IPS-20b (cell line): Measurements from ENCODE around the gene RADIL.

ENCODE experiments used
- H3K27ac ChIP-seq: one replicate; pipeline ENCODE4 v1.5.1; 2013; ENCODE audit warnings: low read length
- H3K27me3 ChIP-seq: 2 replicates; pipeline ENCODE4 v1.6.1; 2013; ENCODE audit warnings: mild to moderate bottlenecking, low read length, inconsistent platforms; ENCODE audit not compliant: insufficient read depth
- H3K36me3 ChIP-seq: 2 replicates; pipeline ENCODE4 v1.6.1; 2013; ENCODE audit warnings: low read depth, mild to moderate bottlenecking, inconsistent platforms, low read length, moderate library complexity; ENCODE audit not compliant: insufficient read depth
- H3K4me1 ChIP-seq: 2 replicates; pipeline ENCODE4 v1.6.1; 2013; ENCODE audit warnings: mild to moderate bottlenecking, control low read depth, inconsistent platforms, low read length, moderate library complexity; ENCODE audit not compliant: insufficient read depth
- H3K4me3 ChIP-seq: 2 replicates; pipeline ENCODE4 v1.5.1; 2013; ENCODE audit warnings: mild to moderate bottlenecking, low read length, inconsistent platforms
- H3K9ac ChIP-seq: 2 replicates; pipeline ENCODE4 v1.6.1; 2013; ENCODE audit warnings: low read depth, mild to moderate bottlenecking, inconsistent platforms, low read length, moderate library complexity
- H3K9me3 ChIP-seq: 2 replicates; pipeline ENCODE4 v1.6.1; 2013; ENCODE audit warnings: mild to moderate bottlenecking, low read depth, low read length, inconsistent platforms; ENCODE audit not compliant: insufficient read depth

The RADIL gene

GRCh38 chr7:4783762-4784351, 99.7 kb downstream of the RADIL start:
- Histone ChIP-seq H3K27me3 (no peaks in the 10 kb centered on the region), H3K9ac (no peak overlapping the region), H3K4me1 (no peaks in the 10 kb centered on the region), H3K27ac (no peak overlapping the region), H3K9me3 (no peaks in the 10 kb centered on the region), H3K4me3 (no peak overlapping the region), H3K36me3 (peaks cover 12% of the 10 kb centered on the region)

DNA sequence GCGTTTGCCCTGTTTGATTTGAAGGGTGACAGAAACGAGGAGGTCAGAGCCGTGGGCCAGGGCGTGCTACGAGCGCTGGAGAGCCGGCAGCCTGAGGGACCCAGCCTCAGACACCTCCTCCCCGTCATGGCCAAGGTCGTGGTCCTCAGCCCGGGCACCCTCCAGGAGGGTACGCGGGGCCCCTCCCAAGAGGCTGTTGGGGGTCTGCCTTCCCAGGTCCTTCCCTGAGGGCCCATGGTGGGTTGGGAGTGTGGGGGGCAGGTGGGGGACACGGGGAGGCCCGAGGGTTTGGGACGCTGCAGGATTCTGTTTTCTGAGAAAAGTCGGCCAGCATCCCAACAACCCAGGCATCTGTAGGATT, 100.2 kb downstream of the RADIL start:
- H3K9me3 ChIP-seq = no peaks in the 10 kb centered on the region
- H3K36me3 ChIP-seq = peaks cover 12% of the 10 kb centered on the region
- H3K4me1 ChIP-seq = no peaks in the 10 kb centered on the region
- no peaks in the 10 kb centered on the region for H3K27me3 ChIP-seq
- no peak overlapping the region for H3K4me3 ChIP-seq
- H3K9ac ChIP-seq = no peak overlapping the region
- H3K27ac ChIP-seq = no peak overlapping the region

DNA sequence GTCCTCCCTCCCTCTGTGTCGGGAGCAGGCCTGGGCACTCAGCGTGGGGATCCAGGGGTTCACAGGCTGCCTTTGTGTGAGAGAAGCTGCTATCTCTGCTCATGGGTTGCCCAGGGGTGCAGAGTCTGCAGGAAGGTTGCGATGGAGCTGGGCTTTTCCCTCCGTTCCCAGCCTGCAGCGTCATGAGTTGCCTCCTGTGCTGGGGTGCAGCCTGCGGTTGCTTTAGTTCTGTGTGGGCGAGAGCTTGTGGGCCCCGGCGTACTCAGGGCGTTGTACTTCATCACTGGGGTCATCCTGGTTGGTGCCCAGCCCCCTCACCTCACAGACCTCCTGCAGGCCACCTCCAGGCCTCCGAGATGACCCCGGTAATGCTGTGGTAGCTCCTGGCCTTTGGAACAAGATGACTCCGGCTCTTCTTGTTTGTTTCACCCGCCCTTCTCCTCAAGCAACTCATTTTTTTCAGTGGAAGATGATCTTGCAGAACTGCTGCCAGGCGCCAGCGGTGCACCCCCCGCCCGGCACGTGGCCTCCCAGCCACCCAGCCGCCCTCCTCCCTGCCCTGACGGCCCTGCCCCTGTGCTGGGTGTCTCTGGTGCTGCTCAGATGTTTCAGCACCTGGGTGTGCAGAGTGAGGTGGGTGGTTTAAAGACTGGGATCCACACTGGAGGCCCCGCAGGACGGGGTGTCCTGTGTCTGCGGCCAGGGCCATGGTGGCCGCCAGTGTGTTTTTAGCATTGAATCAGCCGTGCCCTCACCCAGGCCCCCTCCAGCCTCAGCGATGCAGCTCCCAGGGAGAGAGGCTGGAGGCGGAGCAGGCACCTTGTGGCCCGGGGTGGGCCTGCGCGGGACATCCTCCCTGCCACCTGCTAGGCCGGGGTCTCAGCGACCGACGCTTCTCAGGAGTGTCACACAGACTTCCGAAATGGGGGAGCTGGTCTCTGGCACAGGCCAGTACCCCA, 100.9 kb downstream of the RADIL start:
- Histone ChIP-seq H3K9ac (no peak overlapping the region), H3K9me3 (no peaks in the 10 kb centered on the region), H3K4me1 (no peaks in the 10 kb centered on the region), H3K27me3 (no peaks in the 10 kb centered on the region), H3K4me3 (no peak overlapping the region), H3K27ac (no peak overlapping the region), H3K36me3 (peaks cover 12% of the 10 kb centered on the region)

DNA sequence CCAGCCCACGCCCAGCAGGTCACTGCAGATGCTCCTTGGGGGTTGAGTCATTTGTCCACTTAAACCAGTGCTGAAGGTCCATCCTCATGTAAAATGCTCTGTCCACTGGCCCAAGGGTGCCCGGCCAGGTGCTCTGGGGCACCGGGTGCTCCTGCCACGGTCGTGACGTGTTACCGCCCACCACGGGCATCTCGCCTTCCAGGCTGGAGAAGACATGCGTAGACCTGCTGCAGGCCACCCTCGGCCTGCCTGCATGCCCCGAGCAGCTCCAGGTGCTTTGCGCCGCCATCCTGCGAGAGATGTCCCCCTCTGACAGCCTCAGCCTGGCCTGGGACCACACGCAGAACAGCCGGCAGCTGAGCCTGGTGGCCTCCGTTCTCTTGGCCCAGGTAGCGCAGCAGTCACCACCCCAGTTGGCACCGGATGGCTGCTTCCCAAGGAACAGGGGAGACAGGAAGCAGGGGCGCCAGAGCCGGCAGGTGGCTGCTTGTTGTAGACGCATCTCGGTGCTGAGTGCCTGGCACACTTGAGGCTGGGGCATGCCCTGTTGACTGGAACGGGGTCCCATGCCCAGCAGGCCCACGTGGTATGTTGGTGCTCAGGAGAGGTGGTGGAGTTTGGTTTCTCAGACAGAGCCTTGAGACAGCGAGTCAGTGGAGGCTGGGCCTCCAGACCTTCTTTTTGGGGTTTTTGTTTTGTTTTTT, 102.0 kb downstream of the RADIL start:
- no peaks in the 10 kb centered on the region for H3K27me3 ChIP-seq
- H3K9me3 ChIP-seq = no peaks in the 10 kb centered on the region
- no peak overlapping the region for H3K27ac ChIP-seq
- no peak overlapping the region for H3K4me3 ChIP-seq
- H3K36me3 ChIP-seq = peaks cover 12% of the 10 kb centered on the region
- H3K4me1 ChIP-seq = no peaks in the 10 kb centered on the region
- no peak overlapping the region for H3K9ac ChIP-seq

DNA sequence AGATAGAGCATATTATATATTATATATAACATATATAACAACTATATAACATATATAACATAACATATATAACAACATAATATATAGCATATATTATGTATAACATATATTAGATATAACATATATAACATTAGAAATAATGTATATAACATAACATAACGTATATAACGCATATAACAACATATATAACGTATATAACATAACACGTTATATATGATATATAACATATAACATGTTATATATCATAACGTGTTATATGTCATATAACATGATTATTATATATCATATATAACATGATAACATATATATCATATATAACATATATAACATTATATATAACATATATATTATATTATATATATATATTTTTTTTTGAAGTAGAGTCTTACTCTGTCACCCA, 104.4 kb downstream of the RADIL start:
- Histone ChIP-seq H3K27ac (no peak overlapping the region), H3K4me1 (no peaks in the 10 kb centered on the region), H3K9me3 (no peaks in the 10 kb centered on the region), H3K27me3 (no peaks in the 10 kb centered on the region), H3K4me3 (no peak overlapping the region), H3K36me3 (peaks cover 12% of the 10 kb centered on the region), H3K9ac (no peak overlapping the region)

- no peaks in the 10 kb centered on the region for H3K9me3 ChIP-seq
- H3K9ac ChIP-seq = peak overlapping the region; percentile 86
- no peaks in the 10 kb centered on the region for H3K36me3 ChIP-seq
- H3K27ac ChIP-seq = no peak overlapping the region
- no peaks in the 10 kb centered on the region for H3K4me1 ChIP-seq
- no peaks in the 10 kb centered on the region for H3K27me3 ChIP-seq
- H3K4me3 ChIP-seq = peak overlapping the region; percentile 83
Observed at GRCh38 chr7:4775848-4776623, 107.5 kb downstream of the RADIL start.

DNA sequence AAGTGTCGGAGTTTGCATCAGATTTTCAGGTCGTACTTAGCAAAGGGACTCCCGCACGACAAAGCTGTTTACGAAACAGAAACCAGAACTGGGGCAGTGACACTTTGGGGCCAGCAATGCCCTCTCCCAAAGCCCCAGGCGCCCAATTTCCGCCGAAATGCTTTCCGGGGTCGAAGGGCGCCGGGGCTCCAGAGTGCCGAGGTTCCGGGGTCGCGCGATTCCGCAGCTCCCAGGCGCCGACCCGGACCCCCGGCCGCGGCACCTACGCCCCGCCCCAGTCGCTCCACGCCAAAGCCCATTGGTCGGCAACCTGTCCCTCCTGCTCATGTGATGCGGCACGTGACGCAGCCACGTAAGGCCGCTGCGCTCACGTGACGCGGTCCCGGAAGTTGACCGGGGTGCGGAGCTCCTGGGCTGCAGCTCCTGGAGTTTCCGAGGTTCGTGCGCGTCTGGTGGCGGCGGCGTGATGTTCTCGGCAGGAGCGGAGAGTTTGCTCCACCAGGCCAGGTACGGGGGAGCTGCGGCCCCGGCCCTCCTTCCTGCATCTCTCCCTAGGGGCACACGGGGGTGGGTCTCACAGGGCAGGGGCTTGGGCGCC, 108.2 kb downstream of the RADIL start, which contains the start of gene AP5Z1:
Gene AP5Z1, plus strand, starts transcription at position 374 of the 598 bp plus-strand sequence. Its CDS starts 93 bp downstream, at position 467.
- Histone ChIP-seq H3K27ac (peak within 1 kb of the TSS; percentile 79), H3K4me3 (peak within 1 kb of the TSS; percentile 83), H3K4me1 (no peaks in the 10 kb centered on the region), H3K36me3 (no peaks in the 10 kb centered on the region), H3K27me3 (no peaks in the 10 kb centered on the region), H3K9me3 (no peaks in the 10 kb centered on the region), H3K9ac (peak within 1 kb of the TSS; percentile 86)

DNA sequence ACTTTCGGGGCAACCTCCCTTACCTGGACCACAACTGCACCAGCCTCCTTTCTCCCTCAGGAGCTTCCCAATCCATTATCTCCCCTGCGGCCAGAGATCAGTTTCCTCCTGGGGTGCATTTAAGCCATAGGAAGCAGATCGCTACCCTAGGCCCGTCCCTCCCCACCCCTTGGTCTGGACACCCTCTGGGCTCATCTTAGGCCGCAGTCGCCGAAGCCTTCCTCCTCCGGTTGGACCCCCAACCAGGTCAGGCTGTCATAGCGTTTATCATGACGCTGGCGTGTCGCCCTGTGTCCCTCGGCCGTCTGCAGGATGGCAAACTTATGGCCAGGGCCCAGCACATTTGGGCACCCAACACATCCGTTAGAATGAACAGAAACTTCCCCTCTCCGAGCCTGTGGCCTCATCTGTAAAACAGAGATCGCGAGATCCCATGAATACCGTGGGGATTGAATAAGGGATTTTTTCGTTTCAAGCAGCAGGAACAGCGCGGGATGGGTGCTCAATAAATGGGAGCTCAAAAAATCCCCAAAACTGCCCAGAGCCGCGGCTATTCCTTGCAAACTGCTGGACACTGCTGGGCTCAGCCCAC, 108.8 kb downstream of the RADIL start:
- no peaks in the 10 kb centered on the region for H3K9me3 ChIP-seq
- H3K9ac ChIP-seq = peak overlapping the region; percentile 86
- no peaks in the 10 kb centered on the region for H3K4me1 ChIP-seq
- peak overlapping the region; percentile 83 for H3K4me3 ChIP-seq
- H3K27ac ChIP-seq = peak overlapping the region; percentile 79
- H3K36me3 ChIP-seq = no peaks in the 10 kb centered on the region
- no peaks in the 10 kb centered on the region for H3K27me3 ChIP-seq

DNA sequence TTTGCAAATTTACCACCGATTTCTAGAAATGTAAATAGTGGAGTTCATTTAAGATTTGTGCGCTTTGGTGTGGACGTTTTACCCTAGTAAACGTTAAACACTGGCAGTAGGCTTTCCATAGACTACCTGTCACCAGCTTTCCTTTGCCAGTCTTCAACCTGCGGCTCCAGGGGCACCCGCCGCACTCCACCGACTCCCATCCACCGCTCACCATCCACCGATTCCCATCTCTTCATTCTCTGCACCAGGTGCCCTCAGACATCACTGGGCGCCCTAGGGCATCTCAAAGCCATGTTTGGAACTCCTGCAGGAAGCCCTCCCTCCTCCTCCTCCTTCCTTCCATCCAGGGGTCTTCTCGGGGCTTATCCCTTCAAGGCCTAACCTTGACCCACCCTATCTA, 109.5 kb downstream of the RADIL start:
- no peaks in the 10 kb centered on the region for H3K27me3 ChIP-seq
- 0 out of 2 replicates have a peak overlapping the region, but pooled peaks have one; percentile 83 for H3K4me3 ChIP-seq
- H3K4me1 ChIP-seq = no peaks in the 10 kb centered on the region
- no peak overlapping the region for H3K27ac ChIP-seq
- no peak overlapping the region for H3K9ac ChIP-seq
- H3K9me3 ChIP-seq = no peaks in the 10 kb centered on the region
- no peaks in the 10 kb centered on the region for H3K36me3 ChIP-seq

GRCh38 chr7:4772306-4772705, 111.2 kb downstream of the RADIL start:
- no peaks in the 10 kb centered on the region for H3K4me1 ChIP-seq
- H3K27ac ChIP-seq = no peak overlapping the region
- H3K27me3 ChIP-seq = no peaks in the 10 kb centered on the region
- no peaks in the 10 kb centered on the region; the same call in 1 of the 2 replicates for H3K36me3 ChIP-seq
- H3K9me3 ChIP-seq = no peaks in the 10 kb centered on the region
- H3K4me3 ChIP-seq = no peak overlapping the region
- no peak overlapping the region for H3K9ac ChIP-seq
